Muscle of leg (tissue), 11 donors: ENCODE results near the gene MAGEA9. TPM values are rescaled to one million over a fixed set of nuclear protein-coding genes. Genes with fewer than 3 reads are reported as not detected.
A peak's percentile ranks its signal among the peaks of the same experiment; 100 is the strongest.
"Not testable (repeated sequence)": the region's sequence is repeated elsewhere in the genome, so short reads cannot be mapped to it uniquely, and the experiment has no call there.

Experiments
- DNase-seq: peaks from one replicate; pipeline ENCODE4 v3.0.0; 2013
- H3K27ac ChIP-seq: one replicate; pipeline ENCODE4 v1.5.1; 2013; ENCODE audit warnings: mild to moderate bottlenecking, low read length, control low read depth
- H3K27me3 ChIP-seq: one replicate; pipeline ENCODE4 v1.6.1; 2013; ENCODE audit warnings: low read length; ENCODE audit not compliant: control insufficient read depth, insufficient read depth
- H3K36me3 ChIP-seq: one replicate; pipeline ENCODE4 v1.6.1; 2013; ENCODE audit warnings: low read length; ENCODE audit not compliant: control insufficient read depth, insufficient read depth
- H3K4me1 ChIP-seq: one replicate; pipeline ENCODE4 v1.6.1; 2013; ENCODE audit warnings: low read length; ENCODE audit not compliant: control insufficient read depth, insufficient read depth
- H3K4me3 ChIP-seq: one replicate; pipeline ENCODE4 v1.5.1; 2013; ENCODE audit warnings: low read length, control low read depth
- H3K9me3 ChIP-seq: replicated peaks from 2 replicates; pipeline ENCODE4 v1.6.1; 2013; ENCODE audit warnings: low read depth, low read length; ENCODE audit not compliant: control insufficient read depth
- WGBS: methylation state at CpG from one replicate; pipeline ENCODE4 v1.1.5; 2013; ENCODE audit warnings: missing lambda C conversion rate; ENCODE audit not compliant: insufficient coverage; 5-methylcytosine and 5-hydroxymethylcytosine counted together
- polyA plus RNA-seq, 8 donors: library from polyadenylated mRNA; unstranded; fragments of 120-200 nt; gene quantifications; one replicate each; pipeline versions ENCODE4 v1.2.1 to v1.2.3, GENCODE V29; 2013; ENCODE audit warnings: inconsistent platforms in 1 of 8, low replicate concordance in 1 of 8; ENCODE audit not compliant: insufficient read length in 8 of 8, insufficient read depth in 1 of 8
- total RNA-seq: library from RNA; stranded (reverse); fragments of 120-200 nt; gene quantifications from one replicate; pipeline ENCODE4 v1.2.4, GENCODE V29; 2013

Gene MAGEA9
- total and polyA plus RNA-seq, 9 donors, result not detected

GRCh38 chrX:149807747-149808458 lies 26.2 kb downstream of the MAGEA9 start:
- WGBS, result 86% methylated on average over 7 of the region's 12 CpGs
- Histone ChIP-seq H3K9me3 (no peaks in the 10 kb centered on the region), H3K4me3 (no peak overlapping the region), H3K36me3 (no peaks in the 10 kb centered on the region), H3K27me3 (peaks cover 8% of the 10 kb centered on the region), H3K4me1 (no peaks in the 10 kb centered on the region), H3K27ac (no peak overlapping the region)
- no peak for DNase-seq

GRCh38 chrX:149818652-149819051 lies 36.9 kb downstream of the MAGEA9 start:
- Histone ChIP-seq H3K36me3 (no peaks in the 10 kb centered on the region), H3K4me1 (no peaks in the 10 kb centered on the region), H3K9me3 (no peaks in the 10 kb centered on the region), H3K27me3 (no peaks in the 10 kb centered on the region), H3K27ac (no peak overlapping the region), H3K4me3 (no peak overlapping the region)
- no CpG with 5 or more reads among the region's 1 CpG for WGBS
- no peak for DNase-seq

GRCh38 chrX:149819371-149819770 lies 37.6 kb downstream of the MAGEA9 start:
- no peaks in the 10 kb centered on the region for H3K4me1 ChIP-seq
- H3K27ac ChIP-seq, result no peak overlapping the region
- no peak for DNase-seq
- 50% methylated on average over 1 of the region's 2 CpGs for WGBS
- H3K36me3 ChIP-seq, result no peaks in the 10 kb centered on the region
- no peaks in the 10 kb centered on the region for H3K9me3 ChIP-seq
- H3K27me3 ChIP-seq, result no peaks in the 10 kb centered on the region
- H3K4me3 ChIP-seq, result no peak overlapping the region

GRCh38 chrX:149825424-149825823 lies 43.7 kb downstream of the MAGEA9 start:
- Histone ChIP-seq H3K27ac (no peak overlapping the region), H3K4me1 (peaks cover 5% of the 10 kb centered on the region), H3K9me3 (no peaks in the 10 kb centered on the region), H3K36me3 (no peaks in the 10 kb centered on the region), H3K4me3 (no peak overlapping the region), H3K27me3 (peaks cover 9% of the 10 kb centered on the region)
- DNase-seq, result no peak
- 0% methylated on average over 2 of the region's 3 CpGs for WGBS

GRCh38 chrX:149827254-149827653 lies 45.5 kb downstream of the MAGEA9 start:
- Histone ChIP-seq H3K4me1 (peaks cover 5% of the 10 kb centered on the region), H3K36me3 (no peaks in the 10 kb centered on the region), H3K27ac (no peak overlapping the region), H3K4me3 (no peak overlapping the region), H3K9me3 (no peaks in the 10 kb centered on the region), H3K27me3 (peaks cover 11% of the 10 kb centered on the region)
- no peak for DNase-seq
- no CpG with 5 or more reads among the region's 1 CpG for WGBS

GRCh38 chrX:149829751-149830191 lies 48.0 kb downstream of the MAGEA9 start:
- Histone ChIP-seq H3K27ac (peak overlapping the region; percentile 35), H3K9me3 (no peaks in the 10 kb centered on the region), H3K4me1 (peaks cover 5% of the 10 kb centered on the region), H3K36me3 (no peaks in the 10 kb centered on the region), H3K27me3 (peaks cover 14% of the 10 kb centered on the region), H3K4me3 (peak overlapping the region; percentile 36)
- 45% methylated on average over 2 of the region's 3 CpGs for WGBS
- DNase-seq, result peak; percentile 2

- peaks cover 5% of the 10 kb centered on the region for H3K4me1 ChIP-seq
- WGBS, result 18% methylated on average over 12 of the region's 18 CpGs
- peak overlapping the region; percentile 36 for H3K4me3 ChIP-seq
- H3K27me3 ChIP-seq, result peaks cover 14% of the 10 kb centered on the region
- H3K9me3 ChIP-seq, result no peaks in the 10 kb centered on the region
- H3K36me3 ChIP-seq, result no peaks in the 10 kb centered on the region
- DNase-seq, result peak; percentile 21
- peak overlapping the region; percentile 35 for H3K27ac ChIP-seq
Measured at GRCh38 chrX:149830192-149830873, 48.6 kb downstream of the MAGEA9 start.

GRCh38 chrX:149831473-149831872 lies 49.7 kb downstream of the MAGEA9 start:
- H3K27me3 ChIP-seq, result peaks cover 14% of the 10 kb centered on the region
- no peak overlapping the region for H3K4me3 ChIP-seq
- H3K27ac ChIP-seq, result no peak overlapping the region
- H3K4me1 ChIP-seq, result peaks cover 5% of the 10 kb centered on the region
- no peak for DNase-seq
- no peaks in the 10 kb centered on the region for H3K9me3 ChIP-seq
- H3K36me3 ChIP-seq, result no peaks in the 10 kb centered on the region
- WGBS, result 20% methylated on average over 1 of the region's 2 CpGs

GRCh38 chrX:149836728-149837127 lies 55.0 kb downstream of the MAGEA9 start:
- DNase-seq, H3K27ac ChIP-seq, H3K4me3 ChIP-seq, H3K9me3 ChIP-seq, H3K36me3 ChIP-seq, H3K4me1 ChIP-seq, H3K27me3 ChIP-seq: not testable (repeated sequence)
- 33% methylated on average over 1 of the region's 5 CpGs for WGBS

- no peaks in the 10 kb centered on the region for H3K4me1 ChIP-seq
- H3K4me3 ChIP-seq, result no peak overlapping the region
- H3K9me3 ChIP-seq, result no peaks in the 10 kb centered on the region
- H3K36me3 ChIP-seq, result no peaks in the 10 kb centered on the region
- no peak for DNase-seq
- H3K27me3 ChIP-seq, result peaks cover 3% of the 10 kb centered on the region
- H3K27ac ChIP-seq, result no peak overlapping the region
Measured at GRCh38 chrX:149837167-149837566, 55.4 kb downstream of the MAGEA9 start.
